HG03159 (cell line): Measurements from ENCODE around the gene CACNA2D4.

ENCODE experiments used
- ATAC-seq: cut with Tn5 transposase; IDR thresholded peaks from one replicate; pipeline ENCODE4 v1.9.1; 2021; ENCODE audit warnings: mild to moderate bottlenecking, moderate library complexity; ENCODE audit not compliant: unreplicated experiment

CACNA2D4 gene

DNA sequence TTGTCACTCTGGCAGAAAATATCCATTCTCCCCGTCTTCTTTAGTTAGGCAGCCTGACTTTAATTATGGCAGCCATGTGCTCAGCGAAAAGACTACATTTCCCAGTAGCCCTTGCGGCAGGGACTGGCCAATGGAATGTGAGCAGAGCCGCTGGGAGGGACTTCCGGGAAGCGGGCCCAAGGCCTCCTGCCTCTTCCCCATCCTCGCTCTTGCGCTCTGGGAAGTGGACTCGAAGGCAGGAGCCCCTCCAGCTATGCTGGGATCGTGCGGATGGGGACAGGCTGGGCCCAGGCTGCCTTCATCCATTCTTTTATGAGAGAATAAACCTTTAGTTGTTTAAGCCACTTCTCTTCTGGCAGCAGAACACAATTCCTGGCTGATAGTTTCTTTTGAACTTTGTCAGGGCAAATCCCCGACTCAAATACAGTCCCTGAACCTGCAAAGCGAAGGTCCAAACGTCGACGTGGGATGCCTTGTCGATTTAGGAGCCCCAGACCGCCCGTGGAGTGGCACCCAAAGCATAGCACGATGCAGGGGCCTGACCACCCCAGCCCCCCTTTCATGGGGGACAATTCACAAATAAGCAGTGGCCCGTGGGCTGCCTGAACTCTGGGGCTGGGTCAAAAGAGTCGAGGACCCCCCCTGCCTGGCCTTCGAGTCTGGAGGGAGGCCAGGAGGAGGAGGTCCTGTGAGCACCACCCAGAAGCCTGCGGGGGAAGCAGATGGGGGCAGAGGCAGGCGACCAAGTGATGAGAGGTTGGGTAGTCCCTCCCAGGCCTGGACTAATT lies 113.7 kb downstream of the CACNA2D4 start:
- peak; percentile 91 for ATAC-seq

- no peak for ATAC-seq
Measured at GRCh38 chr12:1803736-1804135, 114.7 kb downstream of the CACNA2D4 start.

GRCh38 chr12:1801303-1801975 lies 117.0 kb downstream of the CACNA2D4 start:
- ATAC-seq: no peak

DNA sequence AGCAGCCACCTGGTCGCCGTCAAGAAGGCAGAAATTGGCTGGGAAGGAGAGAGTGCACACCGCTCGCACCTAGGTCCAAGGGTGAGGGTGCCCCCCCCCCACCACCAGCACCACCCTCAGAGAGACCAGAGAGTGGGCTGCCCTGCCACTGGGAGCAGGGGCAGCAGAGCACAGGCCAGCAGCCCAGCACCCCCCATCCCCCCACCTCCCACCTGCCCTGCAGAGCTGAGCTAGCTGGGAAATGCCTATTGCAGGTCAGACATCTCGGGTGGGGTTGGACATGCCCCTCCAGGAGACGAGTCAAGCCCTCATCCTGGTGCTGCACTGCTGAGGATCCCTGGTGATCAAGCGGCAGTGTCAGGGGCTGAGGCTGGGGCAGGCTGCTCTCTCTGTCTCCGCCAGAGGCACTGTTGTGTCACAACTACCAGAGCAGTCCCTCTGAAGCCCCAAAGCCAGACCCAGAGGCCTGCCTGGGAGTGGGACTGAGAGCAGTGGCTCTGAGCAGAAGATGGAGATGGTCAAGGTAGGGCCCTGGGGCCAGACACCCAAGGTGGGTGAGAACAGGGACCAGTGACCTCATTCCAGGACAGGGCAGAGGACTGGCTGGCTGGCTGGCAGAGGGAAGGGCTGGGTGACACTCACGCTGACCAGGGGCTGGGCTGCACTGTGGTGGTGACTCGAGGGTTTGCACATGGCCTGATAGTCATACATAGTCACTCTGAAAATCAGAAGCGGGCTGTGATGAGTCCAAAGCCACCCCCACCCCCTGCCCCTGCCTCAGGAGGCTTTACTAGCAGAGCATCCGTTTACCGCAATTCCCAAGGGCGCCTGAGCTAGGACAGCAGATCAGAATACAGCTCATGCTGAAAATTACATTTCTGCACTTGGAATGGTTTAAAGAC lies 117.8 kb downstream of the CACNA2D4 start:
- ATAC-seq: no peak

DNA sequence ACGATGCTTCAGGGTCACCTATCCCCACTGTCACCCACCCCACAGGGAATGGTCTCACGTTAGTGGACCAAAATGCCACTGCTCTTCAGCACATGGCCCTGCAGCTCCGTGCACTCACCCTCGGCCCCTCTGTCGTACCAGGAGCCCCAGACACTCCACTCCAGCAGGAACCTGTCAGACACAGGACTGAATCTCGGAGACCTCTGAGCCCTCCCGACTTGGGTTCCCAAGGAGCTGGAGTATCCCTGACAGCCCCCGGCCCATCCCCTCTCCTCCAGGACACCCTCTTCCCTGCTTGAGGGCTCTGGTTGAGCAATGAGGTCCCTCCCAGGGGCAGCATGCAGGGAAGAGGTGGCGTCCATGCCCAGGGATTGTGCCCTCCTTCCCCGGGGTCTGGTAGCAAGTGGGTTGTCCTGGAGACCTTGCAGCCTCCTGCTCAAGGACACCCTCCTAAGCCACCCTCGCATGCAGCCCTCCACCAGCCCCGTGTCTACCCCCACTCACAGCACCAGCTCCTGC lies 118.5 kb downstream of the CACNA2D4 start:
- ATAC-seq: no peak

GRCh38 chr12:1799051-1799881 lies 119.2 kb downstream of the CACNA2D4 start:
- ATAC-seq: no peak

- ATAC-seq: no peak
Measured at GRCh38 chr12:1798641-1799020, 119.8 kb downstream of the CACNA2D4 start.

- ATAC-seq: no peak
Measured at GRCh38 chr12:1797991-1798640, 120.3 kb downstream of the CACNA2D4 start.

DNA sequence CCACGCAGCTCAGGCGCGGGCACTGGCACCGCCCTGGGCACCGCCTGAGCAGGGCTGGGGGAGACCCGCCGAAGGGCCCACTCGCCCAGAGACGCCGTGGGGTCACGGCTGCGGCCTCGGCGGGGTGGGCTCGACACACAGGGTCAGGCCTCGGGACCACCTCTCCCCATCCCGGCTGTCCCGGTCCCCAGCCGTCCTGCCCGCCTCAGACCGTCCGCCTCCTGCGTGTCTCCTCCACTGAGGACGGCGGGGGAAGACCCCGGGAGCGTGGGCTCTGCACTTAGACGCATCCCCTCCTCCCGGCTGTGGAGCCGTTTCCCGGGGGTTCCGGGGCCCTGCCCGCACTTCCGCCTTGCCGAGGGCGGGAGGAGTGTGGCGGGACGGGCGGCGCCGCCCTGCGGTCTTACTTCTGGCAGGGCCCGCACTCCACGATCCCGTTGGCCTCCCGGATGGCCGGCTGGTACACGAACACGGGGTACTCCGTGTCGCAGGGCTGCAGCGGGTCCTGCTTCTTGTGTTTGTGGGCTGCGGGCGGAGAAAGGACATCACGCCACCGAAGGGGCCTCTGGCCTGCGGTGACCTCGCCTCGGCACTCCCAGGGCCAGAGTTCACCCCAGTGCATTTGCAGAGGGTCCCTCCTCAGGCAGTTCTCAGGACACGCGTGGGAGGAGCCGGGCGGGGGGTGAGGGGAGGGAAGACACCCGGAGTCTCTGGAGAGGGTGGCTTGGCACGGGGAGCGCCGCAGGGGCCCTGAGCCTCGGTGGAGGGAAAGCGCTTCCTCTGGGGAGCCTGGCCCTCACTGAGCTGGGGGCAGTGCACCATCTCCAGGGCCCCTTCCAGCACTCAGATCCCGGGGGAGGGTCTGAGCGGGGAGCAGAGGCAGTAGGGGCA lies 121.2 kb downstream of the CACNA2D4 start:
- ATAC-seq: no peak

GRCh38 chr12:1796515-1797010 lies 121.9 kb downstream of the CACNA2D4 start:
- ATAC-seq: peak; percentile 24

DNA sequence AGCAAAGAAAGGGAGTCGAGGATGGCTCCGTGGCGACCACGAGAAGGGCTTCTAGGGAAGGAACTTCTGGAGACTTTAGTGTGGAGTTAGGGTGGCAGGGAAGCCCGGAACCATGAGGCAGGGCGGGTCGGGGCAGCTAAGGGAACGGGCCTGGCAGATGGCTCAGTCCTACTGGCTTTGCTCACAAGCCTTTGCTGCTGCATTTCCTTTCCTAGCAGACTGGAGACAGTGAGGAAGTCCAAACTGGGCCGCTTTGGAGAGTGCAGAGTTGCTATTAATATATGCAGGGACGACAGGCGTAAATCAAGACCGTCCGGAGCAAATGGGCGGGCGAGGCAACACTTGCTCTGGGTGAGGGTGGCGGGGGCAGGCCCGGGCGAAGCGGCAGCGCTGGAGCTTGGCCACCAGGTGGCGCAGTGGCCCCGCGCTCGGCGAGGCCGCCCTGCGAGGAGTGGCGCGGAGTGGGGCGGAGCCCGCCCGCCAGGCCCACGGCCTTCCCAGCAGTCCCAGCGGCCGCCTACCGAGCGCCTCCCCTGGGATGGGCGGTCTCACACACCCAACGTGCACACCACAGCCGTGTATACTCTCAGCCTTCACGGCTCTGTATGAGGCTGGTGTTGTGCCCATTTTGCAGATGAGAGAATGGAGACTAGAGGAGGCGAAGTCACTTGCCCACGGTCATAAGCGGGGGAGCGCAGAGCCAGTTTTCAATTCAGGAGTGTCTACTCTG lies 122.5 kb downstream of the CACNA2D4 start:
- peak; percentile 90 for ATAC-seq

DNA sequence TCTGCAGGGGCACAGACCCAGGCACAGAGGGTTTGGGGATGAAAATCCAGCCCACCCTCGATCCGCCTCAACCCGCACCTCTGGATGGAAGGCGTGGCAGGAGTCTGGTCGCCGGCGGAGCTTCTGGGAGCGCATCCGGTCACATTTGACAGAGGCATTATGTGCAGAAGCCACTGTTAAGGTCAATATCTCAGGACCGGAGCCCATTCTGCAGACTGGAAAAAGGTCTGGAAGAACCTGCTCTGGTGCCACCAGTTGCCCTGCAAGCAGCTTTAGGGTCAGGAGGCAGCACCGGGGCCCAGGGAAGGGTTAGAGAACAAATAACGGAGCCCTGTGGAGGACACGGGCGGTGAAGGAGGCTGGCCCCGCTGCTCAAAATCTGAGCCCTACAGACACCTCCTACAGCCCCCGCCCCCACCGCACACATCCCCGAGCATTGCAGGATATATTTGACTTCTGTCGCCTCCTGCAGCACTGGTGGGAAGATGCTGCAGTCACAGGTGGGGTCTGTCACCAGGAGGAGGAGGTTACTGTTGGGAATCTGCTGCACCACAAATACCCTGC lies 123.1 kb downstream of the CACNA2D4 start:
- no peak for ATAC-seq

GRCh38 chr12:1794440-1795090 lies 123.9 kb downstream of the CACNA2D4 start:
- no peak for ATAC-seq

- ATAC-seq: no peak
Measured at GRCh38 chr12:1793426-1794210, 124.8 kb downstream of the CACNA2D4 start.

GRCh38 chr12:1792406-1792805 lies 126.0 kb downstream of the CACNA2D4 start:
- no peak for ATAC-seq

GRCh38 chr12:1791104-1791841 lies 127.2 kb downstream of the CACNA2D4 start:
- no peak for ATAC-seq
